Smooth muscle cell of the brain vasculature (primary cell): ENCODE results near the gene GPR45.

Experiments
- DNase-seq: peaks from one replicate; pipeline ENCODE4 v3.0.0-alpha.2; 2012; ENCODE audit warnings: low read depth, low spot score

Gene GPR45

DNA sequence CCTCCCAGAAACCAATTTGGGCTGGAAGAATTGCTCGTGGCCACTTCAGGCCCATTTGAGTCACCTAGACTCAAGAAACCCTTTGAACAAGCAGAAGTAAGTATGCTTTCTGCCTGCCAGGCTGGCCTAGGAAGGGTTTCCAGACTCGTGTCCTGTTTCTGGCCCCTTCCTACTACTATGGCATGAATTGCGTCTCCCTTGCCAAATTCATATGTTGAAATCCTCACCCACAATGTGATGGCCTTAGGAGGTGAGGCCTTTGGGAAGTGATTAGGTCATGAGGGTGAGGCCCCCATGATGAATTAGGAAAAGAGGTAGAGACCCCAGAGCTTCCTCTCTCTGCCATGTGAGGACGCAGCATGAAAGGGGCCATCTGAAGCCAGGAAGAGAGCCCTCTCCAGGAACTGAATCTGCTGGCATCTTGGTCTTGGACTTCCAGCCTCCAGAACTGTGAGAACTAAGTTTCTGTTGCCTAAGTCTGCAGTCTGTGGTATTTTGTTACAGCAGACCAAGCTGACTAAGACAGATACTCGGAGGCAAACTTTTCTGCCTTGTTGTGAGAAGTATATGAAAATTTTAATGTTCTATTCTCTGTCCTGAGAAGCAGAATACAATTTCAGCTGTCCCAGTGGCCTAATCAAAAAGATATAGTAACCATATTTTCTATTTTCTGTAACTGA is 13.1 kb downstream of the GPR45 start:
- DNase-seq = no peak

DNA sequence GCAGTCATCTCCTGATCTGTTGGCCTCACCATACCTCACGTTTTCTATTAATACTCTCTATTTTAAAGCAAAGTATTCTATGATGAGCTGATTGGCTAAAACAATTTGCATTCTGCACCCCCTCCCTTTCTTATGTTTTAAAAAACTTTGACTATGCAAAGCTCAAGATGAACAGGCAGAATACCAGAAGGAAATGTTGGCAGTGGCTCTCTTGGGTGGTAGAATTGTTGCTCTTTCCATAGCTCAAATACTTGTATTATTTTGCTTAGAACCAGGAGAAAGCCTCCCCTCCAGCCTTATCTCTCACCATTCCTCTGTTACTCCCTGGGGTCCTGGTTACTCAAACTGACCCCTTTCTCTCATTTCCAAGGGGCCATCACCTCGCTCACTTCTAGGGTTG is 14.4 kb downstream of the GPR45 start:
- no peak for DNase-seq

DNA sequence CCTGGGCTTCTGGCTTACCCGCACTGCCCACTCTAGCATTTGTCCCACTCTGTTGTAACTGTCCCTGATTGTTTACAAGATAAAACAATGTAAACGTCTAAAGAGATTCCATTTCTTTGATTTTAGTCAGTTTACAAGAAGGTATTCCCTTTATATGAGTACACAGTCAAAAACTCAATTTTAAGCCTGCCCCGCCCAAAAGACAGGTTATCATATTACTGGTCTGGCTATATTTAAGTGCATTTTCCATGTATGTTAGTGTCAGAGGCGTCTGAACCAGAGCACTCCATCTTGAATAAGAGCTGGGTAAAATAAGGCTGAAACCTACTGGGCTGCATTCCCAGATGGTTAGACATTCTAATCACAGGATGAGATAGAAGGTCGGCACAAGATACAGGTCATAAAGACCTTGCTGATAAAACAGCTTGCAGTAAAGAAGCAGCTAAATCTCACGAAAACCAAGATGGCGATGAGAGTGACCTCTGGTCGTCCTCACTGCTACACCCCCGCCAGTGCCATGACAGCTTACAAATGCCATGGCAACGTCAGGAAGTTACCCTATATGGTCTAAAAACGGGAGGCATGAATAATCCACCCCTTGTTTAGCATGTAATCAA is 15.0 kb downstream of the GPR45 start:
- DNase-seq = no peak

DNA sequence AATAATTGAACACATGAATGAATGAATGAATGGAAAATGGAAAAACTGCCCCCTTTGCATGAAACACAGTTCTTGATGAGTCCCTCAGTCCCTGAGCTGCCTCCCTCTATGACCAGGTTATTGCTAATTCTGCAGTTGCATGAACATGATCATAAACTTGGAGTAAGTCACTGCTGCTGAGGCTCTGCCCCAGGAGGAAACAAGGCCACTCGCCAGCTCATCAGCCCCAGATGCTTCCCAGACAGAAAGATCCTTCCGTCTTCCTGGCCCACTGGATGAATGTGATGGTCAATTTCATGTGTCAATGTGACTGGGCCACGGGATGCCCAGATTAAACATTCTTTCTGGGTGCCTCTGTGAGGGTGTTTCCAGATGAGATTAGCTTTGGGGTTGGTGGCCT is 16.4 kb downstream of the GPR45 start:
- no peak for DNase-seq

DNA sequence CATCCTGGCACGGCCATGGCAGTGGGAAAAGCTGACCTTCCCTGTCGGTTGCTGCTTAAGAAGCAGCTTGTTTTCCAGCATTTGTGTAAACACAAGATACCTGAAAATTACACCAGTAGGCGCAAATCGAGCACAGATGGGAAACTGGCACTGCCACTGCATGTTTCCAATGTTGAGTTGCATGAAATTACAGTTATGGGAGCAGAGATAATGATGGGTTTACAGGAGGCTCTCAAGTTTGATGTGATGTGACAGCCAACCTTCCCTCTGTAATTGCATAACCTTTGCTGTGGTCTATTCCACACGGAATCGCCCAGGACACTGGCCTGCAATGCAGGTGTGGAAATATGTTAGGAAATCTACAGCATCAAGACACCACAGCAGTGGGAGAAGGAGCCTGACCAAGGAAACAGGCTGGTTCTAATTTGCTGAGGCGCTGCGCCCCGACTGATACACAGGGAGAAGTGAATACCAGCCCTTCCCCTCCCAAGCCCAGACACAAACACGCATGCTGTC is 17.4 kb downstream of the GPR45 start:
- no peak for DNase-seq

DNA sequence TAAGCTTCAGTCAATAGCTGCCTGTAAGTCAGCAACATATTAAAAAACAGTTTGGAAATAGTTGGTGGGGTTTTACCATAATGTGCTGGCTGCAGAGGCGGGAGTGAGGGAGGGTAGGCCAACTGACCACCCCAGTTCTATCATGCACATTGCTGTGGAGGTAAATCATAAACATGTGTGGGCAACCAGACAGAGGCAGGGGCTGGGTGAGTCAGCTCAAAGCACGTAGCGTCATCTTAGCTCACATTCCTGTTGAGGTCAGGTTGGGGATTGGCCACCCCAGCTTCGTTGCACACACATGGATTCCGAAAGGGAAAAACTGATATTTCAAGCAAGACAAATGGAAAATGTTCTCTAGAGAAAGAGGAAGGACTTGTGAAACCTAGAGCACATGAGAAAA is 19.5 kb downstream of the GPR45 start:
- peak; percentile 29 for DNase-seq

DNA sequence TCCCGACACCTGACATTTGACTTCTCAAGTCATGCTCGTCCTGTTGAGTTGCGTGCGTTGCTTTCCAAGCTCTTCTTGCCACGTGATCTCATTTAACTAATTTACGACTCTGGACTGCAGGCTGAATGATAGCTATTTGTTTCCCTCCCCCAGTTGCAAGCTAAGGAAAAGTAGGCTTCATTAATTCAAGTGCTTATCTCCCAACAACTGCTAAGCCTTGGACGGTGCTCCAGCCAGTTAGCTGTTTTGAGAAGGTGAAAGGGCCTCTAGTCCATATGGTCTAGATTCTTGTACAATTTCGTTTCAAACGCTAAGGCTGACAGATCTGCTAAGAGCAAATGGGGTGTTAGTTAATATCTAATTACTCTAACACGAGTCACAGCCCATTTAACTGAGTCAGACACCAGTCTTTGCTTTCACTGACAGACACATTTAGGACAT is 21.1 kb downstream of the GPR45 start:
- DNase-seq = no peak

DNA sequence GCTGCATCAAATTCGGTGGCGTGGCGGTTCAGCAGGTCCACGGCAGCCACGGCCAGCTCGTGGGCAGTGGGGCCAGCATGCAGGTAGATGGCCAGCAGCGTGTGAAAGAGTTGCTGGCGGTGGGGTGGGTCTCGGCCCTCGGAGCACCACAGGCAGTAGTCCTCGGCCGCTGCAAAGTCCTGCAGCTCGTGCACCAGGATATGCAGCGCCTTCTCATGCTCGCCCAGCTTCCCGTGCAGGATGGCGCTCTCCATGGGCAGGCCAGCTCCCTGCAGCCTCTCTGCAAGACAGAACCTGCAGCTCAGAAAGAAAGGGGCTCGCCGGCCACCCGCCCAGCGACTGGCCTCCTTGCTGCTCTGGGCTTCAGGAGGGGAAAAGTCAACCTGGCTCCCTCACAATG is 27.9 kb downstream of the GPR45 start:
- DNase-seq = no peak

DNA sequence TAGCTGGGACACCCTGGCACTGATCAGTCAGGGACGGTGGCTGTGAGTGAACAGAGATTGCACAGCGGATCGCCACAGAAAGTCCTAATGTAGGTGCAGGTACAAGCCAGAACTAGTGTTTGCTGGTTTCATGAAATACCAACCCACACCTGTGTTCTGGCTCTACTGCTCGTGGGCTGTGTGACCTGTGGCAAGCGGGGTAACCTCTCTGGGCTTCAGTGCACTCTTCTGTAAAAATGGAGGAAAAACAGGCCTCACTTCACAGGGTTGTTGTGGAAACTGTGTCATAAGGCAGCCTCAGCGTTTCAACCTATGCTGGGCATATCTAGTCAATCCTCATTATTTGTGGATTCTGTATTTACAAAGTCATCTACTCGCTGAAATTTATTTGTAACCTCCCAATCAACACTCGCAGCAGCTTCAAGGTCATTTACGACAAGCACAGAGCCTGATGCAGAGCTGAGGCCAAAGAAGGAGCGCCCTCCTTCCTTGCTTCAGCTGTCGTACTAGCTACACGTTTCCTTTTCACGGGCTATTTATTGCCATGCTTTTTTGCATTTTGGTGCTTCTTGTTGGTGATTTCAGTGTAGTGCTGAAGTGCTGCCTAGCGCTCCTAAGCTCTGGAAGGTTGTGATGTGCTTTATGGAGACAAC is 30.0 kb downstream of the GPR45 start:
- DNase-seq = no peak

DNA sequence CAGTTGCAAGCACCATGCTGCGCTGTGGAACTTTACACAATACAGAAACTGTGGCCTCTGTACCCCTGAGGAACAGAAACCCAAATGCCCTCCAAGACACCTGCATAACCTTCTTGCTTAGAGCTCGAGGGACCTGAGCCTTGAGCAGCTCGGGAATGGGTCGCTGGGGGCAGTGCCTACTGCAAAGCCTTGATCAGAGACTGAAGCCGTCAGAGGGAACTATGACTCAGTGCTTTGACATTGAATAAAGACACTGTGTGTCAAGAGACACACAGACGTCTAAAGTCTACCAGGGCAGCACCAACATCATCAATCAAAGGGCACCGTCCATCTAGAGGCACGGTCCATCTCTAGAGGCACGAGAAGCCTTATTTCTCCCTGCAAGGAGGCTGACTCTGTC is 30.6 kb downstream of the GPR45 start:
- no peak for DNase-seq

DNA sequence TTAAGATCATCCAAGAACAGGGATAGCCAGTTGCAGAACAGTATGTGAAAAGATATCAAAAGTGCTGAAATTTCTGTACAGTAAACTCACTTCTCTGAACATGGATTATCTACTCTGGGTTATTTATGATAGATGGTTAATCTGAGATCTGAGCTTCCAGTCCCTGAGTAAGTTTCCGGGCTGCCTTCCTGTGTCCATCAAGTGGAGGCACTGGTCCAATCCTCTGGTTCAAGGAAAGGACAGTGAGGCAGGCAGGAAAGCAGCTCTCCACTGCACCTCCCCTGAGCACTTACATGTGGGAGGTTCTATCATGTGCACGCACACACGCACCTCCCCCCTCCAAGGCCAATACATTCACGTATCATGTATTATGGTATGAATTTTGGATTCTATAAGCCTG is 32.5 kb downstream of the GPR45 start:
- DNase-seq = no peak

DNA sequence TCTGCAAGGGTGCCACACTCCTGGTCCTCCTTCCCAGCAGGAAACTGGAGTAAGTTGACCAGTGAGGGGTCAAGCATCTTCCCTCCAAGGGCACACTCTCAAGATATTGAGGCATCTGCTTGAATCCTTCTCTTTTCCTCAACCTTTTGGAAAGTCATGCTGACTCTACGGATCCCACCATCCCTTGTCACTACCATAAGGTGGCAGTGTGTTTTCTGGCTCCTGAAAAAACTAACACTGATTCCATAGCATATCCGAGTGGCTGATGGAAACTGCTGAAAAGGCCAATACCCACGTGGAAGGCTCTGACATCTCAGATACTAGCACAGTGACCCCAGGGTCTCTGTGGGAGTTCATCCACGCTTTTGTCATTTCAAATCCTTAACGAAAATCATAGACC is 37.1 kb downstream of the GPR45 start:
- DNase-seq = no peak

DNA sequence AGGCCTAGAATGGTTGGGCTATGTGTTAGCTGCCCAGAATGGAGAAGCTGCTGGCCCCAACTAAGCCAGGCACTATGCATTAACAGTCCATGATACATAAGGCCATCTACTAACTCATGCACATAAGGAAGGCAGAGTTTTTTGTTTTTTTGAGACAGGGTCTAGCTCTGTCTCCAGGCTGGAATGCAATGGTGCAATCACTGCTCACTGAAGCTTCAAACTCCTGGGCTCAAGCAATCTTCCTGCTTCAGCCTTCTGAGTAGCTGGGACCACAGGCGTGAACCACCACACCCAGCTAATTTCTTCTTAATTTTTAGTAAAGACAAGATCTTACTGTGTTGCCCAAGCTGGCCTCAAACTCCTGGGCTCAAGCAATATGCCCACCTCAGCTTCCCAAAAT is 37.6 kb downstream of the GPR45 start:
- DNase-seq = no peak

DNA sequence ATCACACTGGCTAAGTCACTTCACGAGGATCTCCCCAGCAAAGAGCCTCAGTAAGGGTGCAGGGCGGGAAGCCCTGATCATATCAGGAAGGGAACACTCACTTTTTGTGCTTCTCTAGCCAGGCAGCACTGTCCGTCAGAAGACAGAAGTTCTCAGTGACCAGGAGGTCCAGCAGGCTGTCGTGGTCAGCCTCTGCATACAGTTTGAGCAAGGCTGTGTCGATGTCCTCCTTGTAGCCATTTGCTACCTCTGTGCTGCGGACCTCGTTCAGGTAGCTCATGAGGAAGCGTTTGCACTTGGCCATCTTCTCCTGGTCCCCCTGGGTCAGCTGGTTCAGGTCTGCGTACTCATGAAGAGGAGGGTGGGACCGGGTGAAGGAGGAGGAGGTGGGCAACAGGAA is 38.7 kb downstream of the GPR45 start:
- no peak for DNase-seq

DNA sequence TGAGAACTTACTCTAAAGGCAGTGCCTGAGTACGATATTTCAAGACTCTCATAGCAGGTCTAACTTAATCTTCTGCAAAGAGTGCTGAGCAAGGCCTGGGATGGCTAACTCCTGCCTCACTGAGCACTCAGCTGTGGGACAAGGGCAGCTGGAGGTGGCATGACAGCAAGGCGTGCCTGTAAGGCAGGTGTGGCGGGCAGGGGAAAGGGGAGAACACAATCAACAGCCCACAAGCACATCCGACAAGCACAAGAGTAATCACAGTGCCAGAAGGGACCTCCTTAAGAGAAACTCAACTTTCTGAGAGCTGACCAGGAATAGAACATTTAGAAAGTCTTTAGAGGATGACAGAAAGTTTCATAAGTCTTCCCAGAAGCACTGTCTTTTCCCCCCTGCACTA is 42.0 kb downstream of the GPR45 start:
- no peak for DNase-seq

DNA sequence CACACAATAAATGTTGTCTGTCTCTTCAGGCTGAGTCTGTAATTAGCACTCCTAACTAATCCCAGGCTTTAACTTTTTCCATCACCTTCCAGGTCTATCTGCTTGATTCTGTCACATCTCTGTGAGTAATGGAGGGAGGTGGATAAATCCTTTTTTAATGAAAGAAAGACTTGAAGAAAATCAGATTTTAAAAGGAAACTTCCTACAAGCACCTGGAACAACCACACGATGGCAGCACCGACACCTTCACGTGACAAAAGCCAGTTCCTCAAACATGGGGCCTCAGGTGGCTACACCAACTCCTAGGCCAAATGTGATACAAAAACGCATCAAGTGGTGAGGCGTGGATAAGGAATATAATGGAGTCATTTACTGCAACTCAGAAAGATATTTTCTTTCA is 46.1 kb downstream of the GPR45 start:
- peak; percentile 15 for DNase-seq

DNA sequence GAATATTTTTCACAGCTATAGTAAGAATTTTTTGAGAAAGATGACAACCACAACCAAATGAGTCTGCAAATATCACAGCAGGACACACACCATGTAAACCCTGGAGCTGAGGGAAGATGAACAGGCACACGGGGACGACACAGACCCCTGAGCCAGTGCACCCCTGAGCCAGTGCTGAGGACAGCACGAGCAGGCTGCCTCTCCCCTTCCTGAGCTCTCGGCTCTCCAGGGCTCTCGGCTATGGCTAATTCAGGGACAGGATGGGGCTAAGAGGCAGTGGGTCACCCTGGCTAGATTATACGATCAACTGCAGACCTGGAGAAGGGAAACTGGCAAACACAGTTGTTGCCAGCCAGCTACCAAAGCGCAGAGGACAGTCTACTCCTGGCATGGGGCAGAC is 46.6 kb downstream of the GPR45 start:
- DNase-seq = no peak

DNA sequence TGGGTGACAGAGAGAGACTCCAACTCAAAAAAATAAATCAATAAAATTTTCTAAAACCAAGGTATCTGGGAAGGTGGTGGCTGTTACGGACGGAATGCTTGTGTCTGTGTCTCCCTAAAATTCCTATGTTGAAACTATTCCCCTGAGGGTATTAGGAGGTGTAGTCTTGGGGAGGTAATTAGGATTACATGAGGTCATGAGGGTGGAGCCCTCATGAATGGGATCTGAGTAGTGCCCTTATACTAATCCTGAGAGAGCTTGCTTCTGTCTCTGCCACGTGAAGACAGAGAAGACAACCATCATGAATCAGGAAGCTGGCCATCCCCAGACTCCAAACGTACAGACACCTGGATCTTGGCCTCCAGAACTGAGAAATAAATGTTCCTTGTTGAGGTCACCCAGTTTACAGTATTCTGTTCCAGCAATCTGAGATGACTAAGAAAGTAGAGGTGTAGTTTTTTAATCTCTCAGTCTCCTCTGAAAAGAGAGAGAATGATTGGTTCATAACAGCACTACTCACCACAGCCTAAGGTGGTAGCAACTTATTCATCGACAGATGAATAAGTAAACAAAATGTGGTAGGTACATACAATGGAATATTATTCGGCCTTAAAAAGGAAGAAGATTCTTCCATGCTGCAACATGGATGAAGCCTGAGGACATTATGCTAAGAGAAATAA is 49.6 kb downstream of the GPR45 start:
- DNase-seq = no peak

DNA sequence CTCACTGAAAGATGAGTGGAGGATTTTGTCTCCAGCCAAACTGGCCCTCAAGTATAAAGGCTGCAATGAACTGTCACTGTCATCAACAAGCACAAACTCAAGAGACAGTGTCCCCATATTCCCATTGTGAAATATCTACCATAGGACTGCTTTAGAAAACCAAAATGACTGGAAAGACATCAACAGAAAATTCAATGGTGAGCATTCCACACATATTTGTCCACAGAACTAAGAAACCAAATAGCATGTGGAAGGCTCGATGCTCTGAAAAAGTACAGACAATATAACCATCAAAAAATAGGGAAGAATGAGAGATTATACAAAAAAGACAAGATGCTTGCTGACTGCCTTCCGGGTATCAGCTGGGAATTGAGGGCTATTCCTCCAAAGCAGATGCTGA is 50.4 kb downstream of the GPR45 start:
- DNase-seq = no peak
